Stimulated activated CD8-positive, alpha-beta memory T cell treated with anti-CD3 and anti-CD28 coated beads, Interleukin-12 subunit alpha, Interleukin-12 subunit beta, amount 100 ng/mL, for 1 hour (primary cell): ENCODE results near the gene CACNG4.
"Not testable (repeated sequence)": the region's sequence is repeated elsewhere in the genome, so short reads cannot be mapped to it uniquely, and the experiment has no call there.

Source experiments
- DNase-seq: peaks from one replicate; pipeline ENCODE4 v3.0.0-alpha.2; 2020; ENCODE audit warnings: low read depth

Gene CACNG4

DNA sequence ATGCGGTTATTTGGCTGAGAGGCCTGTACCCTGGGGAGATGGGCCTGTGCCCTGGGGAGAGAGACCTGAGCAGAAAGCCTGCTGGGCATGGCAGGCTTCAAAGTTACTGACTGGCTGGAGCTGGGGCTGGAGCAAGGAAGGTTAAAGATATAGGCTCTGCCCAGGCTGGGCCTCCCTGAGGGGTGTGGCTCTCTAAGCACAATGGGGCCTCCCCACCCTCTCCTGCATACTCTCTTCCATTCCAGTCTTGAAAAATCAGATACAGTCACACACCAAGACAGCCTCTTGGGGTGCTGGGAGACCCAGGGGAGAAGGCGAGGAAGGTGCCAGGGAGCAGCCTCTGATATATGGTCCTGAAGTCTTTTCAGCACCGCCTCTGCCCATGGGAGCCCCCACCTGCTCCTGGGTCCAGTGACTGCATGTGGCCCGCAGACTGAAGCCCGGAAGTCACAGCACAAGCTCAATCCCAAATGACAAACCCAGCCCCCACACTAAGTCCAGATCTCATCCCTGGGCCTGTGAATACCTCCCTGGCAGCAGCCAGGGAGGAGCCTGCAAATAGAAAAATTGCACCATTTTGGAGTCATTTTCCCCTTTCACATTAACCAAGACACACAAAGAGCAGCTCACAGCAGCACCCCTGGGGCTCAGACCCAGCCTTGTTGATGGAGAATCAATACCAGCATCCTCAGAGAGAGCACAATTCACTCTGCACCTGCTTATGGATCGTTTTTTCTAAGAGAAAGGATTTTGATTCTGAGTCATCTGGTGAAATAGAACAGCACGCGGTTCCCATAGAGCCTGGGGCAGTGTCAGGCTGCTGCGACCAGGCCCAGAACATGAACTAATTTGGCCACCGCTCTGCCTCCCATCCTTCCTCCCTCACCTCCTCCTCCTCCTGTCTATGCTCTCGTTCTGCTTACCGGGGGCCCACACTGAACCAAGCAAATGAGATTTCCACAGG is 54.2 kb downstream of the CACNG4 start:
- DNase-seq = no peak

DNA sequence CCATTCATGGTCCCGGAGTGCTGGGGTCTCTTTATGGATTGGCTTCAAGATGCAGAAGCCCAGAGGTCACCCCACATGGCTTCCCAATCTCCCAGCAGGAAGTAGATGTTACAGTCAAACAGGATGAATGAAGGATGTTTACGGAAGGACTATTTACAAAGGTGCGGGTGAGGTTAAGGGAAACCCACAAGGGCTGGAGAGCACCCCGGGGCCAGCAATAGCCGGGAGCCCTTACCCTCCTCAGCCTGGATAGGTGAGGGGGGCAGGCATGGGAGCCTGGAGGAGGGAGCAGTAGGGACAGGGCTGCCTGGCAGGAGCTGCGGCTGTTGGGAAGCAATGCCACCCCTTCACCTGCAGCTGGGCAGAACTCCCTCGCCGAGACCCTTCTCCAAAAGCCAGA is 55.3 kb downstream of the CACNG4 start:
- no peak for DNase-seq

DNA sequence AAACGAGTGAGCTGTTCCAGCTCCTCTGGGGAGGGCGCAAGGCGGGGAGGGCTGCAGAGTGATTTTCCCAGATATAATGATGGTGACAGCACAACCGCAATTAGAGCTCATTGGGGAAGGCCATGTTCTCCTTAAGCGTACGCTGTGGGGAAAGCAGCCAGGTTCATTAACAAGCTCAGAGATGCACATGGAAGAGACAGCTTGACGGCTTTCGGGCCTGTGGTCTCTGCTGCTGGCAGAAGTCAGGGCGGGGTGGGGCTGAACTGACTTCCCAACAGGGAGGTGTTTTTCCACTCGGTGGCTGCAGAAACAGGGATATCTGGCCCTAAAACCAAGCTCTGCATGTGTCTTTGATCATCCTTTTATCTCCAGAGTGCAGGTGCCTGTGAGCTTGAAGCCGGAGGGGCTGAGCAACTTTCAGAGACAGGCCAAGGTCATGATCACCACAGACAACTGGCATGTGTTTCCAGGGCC is 55.8 kb downstream of the CACNG4 start:
- DNase-seq = no peak

DNA sequence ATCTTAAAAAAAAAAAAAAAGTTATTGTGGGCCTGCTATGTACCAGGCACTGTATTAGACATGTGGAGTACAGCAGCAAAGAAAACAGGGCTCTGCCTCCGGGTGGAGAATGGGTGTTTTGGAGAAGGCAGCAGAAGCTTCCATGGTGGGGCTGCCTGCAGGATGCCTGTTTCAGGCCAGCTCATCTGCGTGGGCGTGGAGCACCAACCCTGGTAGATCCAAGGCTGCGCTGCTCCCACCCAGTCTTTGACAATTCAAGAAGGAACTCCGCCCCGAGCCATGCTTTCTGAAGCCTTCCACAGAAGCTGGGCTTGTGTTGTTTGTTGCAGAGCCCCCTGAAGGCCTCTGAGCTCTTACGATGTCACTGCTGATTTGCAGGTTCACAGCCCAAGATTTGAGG is 56.7 kb downstream of the CACNG4 start:
- no peak for DNase-seq

DNA sequence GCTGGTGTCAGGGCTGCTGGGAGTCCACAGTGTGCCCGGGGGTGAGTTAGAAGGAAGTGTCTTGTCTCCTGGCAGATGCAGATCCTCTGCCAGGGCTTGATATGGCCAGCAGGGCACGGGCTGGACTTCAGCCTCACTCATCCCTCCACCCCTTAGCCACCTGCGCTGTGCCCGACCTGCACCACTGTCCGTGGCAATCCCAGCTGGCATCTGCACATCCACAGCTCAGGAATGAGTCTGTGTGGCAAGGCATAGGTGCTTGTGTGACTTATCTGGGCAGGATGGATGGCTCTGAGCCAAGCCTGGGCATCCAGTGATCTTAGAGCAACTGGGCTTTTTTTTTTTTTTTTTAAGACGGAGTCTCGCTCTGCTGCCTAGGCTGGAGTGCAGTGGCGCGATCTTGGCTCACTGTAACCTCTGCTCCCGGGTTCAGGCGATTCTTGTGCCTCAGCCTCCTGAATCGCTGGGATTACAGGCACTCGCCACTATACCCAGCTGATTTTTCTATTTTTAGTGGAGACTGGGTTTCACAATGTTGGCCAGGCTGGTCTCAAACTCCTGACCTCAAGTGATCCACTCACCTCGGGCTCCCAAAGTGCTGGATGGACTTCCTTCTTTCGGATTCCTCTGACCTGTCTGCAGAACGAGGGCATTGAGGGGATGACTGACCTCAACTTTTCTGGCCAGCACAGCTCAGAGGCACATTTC is 57.4 kb downstream of the CACNG4 start:
- no peak for DNase-seq

DNA sequence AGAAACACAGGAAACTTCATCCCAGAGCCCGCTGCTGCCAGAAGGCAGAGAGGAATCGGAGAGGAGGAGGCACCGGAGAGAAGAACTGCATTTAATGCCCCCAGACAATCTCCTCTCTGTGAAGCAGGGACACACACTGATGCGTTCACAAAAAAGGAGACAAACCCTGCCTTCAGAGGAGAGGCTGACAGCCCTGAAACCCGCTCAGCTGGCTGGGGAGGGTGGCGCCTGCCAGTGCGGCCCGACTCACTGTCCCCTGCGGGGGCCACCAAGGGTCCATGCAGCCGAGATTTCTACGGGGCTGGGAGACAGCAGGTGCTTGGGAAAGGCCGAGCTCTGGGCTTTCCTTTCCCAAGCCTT is 57.9 kb downstream of the CACNG4 start:
- no peak for DNase-seq

DNA sequence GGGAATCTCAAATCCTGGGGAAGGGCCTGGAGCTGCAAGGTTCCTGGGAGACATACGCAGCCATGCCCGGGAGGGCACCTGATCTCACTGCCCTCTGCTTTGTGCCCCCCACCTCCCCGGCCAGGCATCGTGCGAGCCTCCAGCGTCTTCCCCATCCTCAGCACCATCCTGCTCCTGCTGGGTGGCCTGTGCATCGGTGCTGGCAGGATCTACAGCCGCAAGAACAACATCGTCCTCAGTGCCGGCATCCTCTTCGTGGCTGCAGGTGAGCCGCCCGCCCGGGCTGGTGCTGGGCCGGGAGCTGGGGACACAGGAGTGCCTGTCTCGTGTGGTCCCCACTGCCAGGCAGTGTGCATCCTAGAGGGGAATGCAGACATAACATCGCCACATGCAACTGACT is 60.2 kb downstream of the CACNG4 start:
- no peak for DNase-seq

DNA sequence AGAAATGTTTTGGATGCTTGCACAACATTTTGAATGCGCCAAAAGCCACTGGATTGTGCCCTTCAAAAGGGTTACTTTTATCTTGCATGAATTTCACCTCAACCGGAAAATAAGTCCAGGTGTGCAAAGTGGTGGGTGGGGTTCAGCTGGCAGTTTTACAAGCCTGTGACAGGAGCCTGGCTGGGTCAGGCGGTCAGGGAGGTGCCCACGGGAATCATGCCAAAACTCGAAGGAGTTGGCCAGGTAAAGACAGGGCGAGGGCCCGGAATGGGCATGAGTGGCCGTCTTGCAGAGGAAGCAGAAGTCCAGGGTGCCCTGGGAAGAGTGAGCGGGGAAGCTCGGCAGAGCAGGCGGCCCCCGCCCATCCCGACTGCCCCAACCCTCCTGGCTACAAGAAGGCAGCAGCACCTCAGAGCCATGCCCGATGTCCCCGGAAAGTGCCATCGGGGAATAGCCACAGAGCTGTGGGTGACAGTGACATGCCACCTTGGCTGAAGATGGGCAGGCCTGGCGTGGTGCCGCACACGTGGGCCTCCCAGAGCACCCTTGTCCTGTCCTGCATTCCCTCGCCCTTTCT is 60.8 kb downstream of the CACNG4 start:
- DNase-seq = no peak

DNA sequence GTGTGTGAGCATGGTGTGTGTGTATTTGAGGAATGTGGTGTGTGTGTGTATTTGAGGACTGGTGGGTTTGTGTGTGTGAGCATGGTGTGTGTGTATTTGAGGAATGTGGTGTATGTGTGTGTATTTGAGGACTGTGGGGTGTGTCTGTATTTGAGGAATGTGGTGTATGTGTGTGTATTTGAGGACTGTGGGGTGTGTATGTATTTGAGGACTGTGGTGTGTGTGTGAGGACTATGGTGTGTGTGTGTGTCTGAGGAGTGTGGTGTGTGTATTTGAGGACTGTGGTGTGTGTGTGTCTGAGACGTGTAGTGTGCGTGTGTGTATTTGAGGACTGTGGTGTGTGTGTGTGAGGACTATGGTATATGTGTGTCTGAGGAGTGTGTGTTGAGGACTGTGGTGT is 61.8 kb downstream of the CACNG4 start:
- DNase-seq = no peak

DNA sequence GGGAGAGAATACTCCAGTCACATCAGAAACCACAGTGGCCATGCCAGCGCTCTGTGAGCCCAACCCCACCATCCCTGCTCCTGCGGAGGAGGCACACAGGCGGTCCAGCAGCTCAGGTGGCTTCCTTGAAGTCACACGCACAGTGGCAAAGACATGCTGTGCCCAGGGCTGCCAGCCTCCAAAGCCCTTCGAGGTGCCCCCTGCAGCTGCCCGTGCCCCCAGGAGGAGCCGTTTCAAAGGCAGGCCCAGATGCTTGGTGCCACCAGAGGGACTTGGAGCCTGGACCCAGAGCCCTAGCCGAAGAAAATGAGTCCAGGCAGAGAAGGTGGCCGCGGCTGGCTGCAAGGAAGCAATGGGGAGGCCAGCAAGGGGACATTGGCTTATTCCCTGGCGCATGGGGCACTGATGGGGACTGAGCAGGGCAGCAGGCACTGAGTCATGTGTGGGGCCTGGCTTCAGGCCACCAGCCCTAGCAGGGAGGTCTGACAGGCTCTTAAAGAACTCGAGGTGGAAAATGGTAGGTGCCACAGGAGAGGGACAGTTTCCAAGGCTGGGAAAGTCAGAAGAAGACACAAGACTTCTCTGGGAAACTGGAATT is 62.6 kb downstream of the CACNG4 start:
- no peak for DNase-seq

DNA sequence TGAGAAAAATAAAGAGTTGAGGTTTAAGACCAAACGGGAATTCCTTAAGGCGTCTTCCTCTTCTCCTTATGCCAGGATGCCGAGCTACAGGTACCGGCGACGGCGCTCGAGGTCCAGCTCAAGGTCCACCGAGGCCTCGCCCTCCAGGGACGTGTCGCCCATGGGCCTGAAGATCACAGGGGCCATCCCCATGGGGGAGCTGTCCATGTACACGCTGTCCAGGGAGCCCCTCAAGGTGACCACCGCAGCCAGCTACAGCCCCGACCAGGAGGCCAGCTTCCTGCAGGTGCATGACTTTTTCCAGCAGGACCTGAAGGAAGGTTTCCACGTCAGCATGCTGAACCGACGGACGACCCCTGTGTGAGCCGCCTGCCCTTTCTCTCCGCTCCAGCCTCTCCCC is 66.1 kb downstream of the CACNG4 start:
- no peak for DNase-seq

DNA sequence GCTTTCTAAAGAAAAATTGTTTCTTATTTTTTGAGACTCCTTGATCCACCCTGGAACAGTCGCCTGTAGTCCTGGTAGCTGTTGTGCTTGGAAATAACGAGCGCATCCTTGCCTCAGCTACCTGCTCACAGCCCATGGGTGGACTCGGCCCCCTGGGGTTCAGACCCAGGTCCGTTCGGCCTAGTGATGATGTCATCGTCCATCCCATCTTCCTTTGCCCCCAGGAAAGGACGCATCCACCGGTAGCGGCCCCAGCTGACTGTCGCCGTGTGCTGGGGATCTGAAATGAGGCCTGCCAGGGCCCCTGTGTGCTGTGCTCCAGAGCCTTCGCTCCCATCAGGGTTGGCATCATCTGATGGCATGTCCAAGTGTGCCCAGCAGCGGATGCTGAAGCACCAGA is 67.9 kb downstream of the CACNG4 start:
- DNase-seq = no peak

DNA sequence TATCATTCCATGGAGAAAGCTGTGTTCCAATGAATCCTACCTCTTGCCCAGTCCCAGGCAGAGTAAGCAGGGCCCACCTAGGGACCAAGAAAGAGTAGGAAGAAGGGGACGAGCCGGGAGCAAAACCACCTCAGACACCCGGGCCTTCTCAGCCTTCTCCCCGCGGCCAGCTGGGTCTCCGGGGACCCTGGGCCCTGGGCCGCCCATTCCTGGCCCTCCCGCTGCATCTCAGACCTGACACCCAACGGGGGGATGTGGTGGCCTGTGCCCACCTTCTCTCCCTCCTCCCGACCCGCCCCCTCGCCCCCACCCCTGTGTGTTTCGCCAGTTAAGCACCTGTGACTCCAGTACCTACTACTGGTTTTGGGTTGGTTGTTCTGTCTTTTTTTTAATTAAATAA is 68.5 kb downstream of the CACNG4 start:
- DNase-seq = no peak

DNA sequence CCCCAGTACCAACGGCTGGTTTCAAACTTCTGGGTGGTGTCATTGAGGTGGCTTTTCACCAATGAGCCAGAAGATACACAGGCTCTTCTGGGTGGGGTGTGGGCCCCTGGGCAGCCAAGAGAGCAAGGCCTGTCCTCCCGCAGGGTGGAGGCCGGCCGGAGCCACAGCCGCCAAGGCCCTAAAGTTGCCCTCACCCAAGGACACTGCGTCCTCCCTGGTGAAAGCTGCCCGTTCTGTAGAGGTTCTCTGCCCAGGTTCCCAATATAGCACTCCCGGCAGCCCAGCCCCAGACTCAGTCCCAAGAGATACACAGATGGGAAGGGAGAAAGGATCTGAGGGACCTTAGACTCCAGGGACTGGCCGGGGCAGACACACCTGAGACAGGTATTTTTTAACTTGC is 69.1 kb downstream of the CACNG4 start:
- no peak for DNase-seq

DNA sequence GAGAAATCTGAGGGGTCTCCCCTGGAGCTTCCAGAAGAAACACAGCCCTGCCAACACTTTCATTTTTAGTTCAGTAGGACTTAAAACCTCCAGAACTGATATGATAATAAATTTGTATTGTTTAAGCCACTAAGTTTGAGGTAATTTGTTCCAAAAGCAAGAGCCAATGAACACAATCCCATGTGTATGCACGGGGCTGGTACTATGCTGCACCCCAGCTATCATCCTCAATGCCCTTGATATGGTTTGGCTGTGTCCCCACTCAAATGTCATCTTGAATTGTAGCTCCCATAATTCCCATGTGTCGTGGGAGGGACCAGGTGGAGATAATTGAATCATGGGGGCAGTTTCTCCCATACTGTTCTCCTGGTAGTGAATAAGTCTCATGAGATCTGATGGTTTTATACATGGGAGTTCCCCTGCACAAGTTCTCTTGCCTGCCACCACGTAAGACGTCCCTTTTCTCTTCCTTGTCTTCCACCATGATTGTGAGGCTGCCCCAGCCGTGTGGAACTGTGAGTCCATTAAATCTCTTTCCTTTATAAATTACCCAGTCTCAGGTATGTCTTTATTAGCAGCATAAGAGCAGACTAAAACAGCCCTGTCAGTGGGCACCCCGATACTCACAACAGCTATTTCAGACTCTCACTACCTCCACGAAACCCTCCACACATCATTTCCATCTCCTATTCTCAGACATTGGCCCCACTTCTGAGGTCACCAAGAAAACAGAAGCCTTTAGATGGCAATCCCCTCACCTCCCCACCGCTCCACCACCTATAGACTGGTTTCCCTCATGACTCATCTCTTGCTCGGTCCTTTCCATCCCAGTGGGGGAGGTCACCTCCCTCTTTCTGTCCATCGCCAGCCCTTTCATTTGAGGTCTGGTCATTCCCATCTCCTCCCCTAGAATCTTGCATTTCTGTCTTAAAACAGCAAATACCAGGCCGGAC is 70.9 kb downstream of the CACNG4 start:
- DNase-seq = no peak

DNA sequence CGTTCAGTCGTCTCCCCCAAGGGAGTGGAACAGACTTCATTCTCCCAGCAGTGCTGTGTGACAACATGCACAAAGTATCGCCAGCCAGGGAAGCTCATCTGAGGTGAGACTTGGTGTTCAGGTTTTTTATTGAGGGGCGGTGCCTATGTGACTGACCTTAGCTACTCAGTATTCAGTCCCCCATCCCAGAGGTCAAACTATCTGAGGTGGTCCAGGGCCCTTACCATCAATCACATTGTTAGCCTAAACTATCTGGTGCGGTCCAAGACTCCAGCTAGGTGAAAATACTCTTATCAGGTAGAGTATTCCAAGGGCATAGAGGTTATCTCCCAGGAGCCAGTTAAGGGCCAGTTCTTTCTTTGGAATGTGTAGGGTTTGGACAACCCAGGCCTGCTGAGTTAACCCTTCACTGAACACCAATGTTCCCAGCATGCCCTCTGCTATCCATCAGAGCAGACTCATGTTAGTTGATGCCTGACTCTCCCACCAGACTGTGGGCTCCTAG is 74.4 kb downstream of the CACNG4 start:
- DNase-seq = no peak

DNA sequence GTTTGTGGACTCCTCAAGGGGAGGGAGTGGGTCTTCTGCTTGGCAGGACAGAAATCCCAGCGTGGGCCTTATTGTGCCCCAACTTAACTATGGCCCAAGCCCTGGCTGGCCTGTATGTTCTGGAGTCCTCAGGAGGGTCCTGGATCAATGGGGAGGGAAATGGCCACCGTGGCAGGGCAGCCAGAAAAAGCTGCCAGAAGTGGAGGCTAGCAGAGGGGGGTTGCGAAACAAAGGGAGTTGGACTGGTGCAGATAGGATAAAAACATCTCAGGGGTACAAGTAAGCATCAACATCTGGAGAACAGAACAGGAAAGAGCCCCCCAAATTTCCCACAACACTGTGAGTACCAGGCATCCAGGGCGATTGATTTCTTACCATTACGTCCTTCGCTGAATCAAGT is 76.1 kb downstream of the CACNG4 start:
- DNase-seq = no peak

DNA sequence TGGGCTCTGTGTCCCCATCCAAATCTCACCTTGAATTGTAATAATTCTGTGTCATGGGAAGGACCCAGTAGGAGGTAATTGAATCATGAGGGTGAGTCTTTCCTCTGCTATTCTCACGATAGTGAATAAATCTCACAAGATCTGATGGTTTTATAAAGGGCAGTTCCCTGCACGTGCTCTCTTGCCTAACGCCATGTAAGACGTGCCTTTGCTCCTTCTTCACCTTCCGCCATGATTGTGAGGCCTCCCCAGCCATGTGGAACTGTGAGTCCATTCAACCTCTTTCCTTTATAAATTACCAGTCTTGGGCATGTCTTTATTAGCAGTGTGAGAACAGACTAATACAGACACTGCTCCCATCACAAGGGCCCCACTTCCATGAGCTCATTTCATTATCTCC is 76.6 kb downstream of the CACNG4 start:
- DNase-seq = not testable (repeated sequence)

DNA sequence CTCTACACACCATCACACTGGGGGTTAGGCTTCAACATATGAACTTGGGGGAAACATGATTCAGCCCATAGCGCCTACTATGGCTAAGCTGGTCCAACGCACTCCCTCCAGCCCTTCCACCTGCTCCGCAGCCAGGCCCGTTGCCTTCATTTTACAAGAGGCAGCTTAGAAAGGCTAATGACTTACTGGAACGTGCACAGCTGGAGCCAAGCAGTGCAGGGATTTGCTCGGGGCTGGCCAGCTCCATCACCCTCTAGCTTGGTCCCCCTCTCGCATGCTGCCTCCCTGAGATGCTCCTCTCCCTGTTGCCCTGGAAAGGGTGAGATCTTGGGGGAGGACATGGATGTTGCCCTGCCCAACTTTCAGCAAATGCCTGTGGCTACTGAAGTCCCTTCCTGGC is 77.0 kb downstream of the CACNG4 start:
- no peak for DNase-seq

DNA sequence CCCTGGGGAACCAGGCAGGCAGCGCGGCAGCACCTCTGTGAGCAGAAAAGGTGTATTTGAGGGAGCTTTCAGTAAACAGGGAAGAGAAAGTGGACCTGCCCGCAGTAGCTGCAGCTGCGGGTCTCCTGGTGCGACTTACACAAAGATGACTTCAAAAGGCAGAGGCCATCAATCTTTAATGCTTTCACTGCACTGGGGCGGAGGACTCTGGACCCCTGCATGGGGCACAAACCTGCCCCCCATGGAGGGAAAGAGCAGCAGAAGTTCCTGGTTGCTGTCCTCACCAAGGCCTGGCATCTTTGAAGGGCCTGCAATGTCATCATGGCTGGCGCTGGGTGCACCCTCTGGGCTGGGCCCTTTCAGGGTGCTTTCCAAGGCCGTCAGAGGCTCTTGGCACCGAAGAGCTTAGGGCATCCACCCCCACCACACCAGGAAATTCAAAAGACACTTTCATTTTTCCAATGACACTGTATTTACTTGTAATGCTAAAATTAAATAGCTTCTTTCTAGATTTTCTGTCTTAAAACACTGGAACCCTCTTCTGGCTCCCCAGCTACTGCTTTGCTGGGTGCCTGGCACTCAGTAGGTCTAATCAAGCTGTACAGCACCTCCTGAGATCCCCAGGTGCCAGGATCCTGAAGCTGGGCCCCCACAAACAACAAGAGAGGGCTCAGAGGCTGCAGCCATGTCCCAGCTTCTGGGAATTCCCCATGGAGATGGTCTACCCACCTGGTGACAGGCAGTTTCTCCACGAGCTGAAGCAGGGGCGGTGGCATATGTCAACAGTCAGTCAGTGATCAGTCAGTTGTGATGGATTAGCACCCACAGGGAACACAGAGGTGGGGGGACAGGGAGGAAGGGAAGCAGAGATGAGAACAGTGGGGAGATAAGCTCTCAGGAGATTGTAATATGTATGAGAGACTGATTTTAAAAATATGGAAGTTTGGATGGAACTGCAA is 77.7 kb downstream of the CACNG4 start:
- DNase-seq = no peak
